Measurements from ENCODE around the gene PPARD. TPM values are rescaled to one million over a fixed set of nuclear protein-coding genes. Genes with fewer than 3 reads are reported as not detected.

The PPARD gene
- total and polyA plus RNA-seq, 2 of the 13 experiments (the other 11 are each of a cell fraction or from before 2014, with no cell fraction given) = 6.1 to 13.3 TPM

DNA sequence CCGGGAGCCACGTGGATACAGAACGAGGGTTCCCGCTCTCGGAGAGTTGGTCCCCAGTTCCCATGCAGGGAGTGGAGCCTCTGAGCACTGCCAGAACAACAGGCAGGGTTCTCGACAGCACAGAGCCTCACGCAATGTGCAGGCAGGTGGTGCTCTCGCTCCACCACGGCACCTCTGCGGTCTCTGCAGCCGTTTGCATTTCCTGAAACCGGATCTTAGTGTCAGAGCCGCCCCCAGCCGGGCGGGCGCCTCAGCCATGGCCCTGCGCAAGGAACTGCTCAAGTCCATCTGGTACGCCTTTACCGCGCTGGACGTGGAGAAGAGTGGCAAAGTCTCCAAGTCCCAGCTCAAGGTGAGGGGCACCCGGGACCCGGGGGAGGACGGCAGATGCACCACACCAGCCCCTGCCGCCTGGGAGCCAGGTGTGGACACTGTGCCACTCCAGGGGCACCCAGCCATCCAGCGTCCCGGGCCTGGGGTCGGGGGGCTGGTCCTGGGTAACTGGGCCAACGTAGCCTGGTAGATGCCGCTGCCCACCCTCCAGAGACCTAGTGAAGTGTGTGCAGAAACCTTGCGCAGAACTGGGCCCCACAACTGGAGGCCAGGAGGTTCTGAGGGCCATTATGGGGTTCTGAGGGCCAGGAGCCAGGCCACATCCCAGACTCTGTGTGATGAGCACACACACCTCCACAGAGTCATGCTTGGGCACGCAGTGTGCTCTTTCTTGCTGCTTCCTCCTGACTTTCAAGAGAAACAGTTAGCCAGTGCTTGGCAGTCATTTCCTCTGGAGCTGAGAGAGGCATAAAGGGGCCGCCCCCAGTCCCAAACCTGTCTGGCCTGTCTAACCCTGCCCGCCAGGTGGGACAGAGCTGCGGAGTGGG is 44.5 kb upstream of the PPARD start, which contains the start of gene DEF6 (continued):
- TF ChIP-seq ZNF850 (CRISPR knock-in tag; conservative IDR thresholded peaks at IDR 0.05) (no peak), TFE3 (CRISPR knock-in tag; IDR thresholded peaks at IDR 0.05) (0 out of 2 replicates have a peak, but pooled peaks have one; percentile 38), STAT6 (CRISPR knock-in tag; IDR thresholded peaks at IDR 0.05; ENCODE audit: borderline replicate concordance) (peak; percentile 63; the same call in 1 of the 2 replicates), ZNF605 (CRISPR knock-in tag; IDR thresholded peaks at IDR 0.05) (peak; percentile 89), KLF12 (CRISPR knock-in tag; IDR thresholded peaks at IDR 0.05; ENCODE audit: borderline replicate concordance) (peak; percentile 89; the same call in 1 of the 2 replicates), PHF8 (CRISPR knock-in tag; IDR thresholded peaks at IDR 0.05) (peak; percentile 90), HMGXB4 (CRISPR knock-in tag; IDR thresholded peaks at IDR 0.05; ENCODE audit: borderline replicate concordance in 1 of 2, low read depth in 1 of 2) (peak; percentile 99), HNF4G (IDR thresholded peaks at IDR 0.05; ENCODE audit: borderline replicate concordance, low read depth, low read length) (no peak), HNF4G (CRISPR knock-in tag; IDR thresholded peaks at IDR 0.05; ENCODE audit: borderline replicate concordance, low read depth) (no peak), PAXIP1 (CRISPR knock-in tag; conservative IDR thresholded peaks at IDR 0.05) (peak; percentile 70), SMAD3 (CRISPR knock-in tag; IDR thresholded peaks at IDR 0.05) (peak; percentile 83; the same call in 1 of the 2 replicates), ZNF460 (CRISPR knock-in tag; IDR thresholded peaks at IDR 0.05; ENCODE audit: borderline replicate concordance) (no peak), NCOA2 (CRISPR knock-in tag; IDR thresholded peaks at IDR 0.05) (0 out of 2 replicates have a peak, but pooled peaks have one; percentile 37), ZNF530 (CRISPR knock-in tag; IDR thresholded peaks at IDR 0.05; ENCODE audit: low read depth) (no peak)
- TF ChIP-seq, protein P1, sequence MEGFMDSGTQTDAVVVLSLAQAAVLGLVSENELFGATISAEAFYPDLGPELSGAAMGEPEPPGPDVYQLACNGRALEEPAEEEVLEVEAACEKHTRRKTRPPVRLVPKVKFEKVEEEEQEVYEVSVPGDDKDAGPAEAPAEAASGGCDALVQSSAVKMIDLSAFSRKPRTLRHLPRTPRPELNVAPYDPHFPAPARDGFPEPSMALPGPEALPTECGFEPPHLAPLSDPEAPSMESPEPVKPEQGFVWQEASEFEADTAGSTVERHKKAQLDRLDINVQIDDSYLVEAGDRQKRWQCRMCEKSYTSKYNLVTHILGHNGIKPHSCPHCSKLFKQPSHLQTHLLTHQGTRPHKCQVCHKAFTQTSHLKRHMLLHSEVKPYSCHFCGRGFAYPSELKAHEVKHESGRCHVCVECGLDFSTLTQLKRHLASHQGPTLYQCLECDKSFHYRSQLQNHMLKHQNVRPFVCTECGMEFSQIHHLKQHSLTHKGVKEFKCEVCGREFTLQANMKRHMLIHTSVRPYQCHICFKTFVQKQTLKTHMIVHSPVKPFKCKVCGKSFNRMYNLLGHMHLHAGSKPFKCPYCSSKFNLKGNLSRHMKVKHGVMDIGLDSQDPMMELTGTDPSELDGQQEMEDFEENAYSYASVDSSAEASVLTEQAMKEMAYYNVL (CRISPR knock-in tag; IDR thresholded peaks at IDR 0.05; ENCODE audit: borderline replicate concordance) = peak; percentile 86; the same call in 1 of the 2 replicates

All from HepG2 (cell line).